ENCODE measurements around the gene SLC19A1. TPM values are rescaled to one million over a fixed set of nuclear protein-coding genes. Genes with fewer than 3 reads are reported as not detected.

SLC19A1 gene
- total and polyA plus RNA-seq, 2 donors from 2014 or later = 5.1 to 7.2 TPM

DNA sequence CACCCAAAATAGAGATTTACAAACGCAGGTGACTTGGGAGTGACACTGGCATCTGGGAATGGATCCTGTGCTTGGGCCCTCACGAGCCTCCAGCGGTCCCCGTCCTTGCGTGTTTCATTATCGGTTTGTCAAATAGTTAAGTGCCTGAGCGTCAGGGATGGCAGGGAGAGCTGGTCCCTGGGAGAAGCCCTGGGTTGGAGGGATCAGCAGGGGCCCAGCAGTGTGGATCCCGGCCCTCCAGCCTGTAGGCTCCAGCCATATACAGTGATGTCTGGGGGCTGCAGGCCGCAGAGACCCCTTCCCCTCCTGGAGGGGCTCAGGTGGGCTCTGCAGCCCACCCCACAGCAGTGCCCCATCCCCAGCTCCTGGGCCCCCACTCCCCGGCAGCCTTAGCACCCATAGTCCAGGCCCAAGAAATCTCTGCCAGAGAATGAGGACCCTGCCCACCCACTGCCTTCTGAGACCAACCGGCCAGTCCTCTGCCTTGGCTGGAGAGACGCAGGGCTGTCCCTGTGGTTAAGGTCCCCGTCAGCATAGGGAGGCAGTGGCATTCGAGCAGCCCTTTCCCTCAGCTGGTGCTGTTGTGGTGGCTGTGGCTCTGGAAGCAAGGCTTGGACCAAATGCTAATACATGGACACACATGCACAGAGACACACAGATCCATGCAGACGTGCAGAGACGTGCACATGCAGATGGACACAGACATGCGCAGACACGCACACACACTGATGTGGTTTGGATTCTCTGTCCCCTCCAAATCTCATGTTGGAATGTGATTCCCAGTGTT is 2.4 kb upstream of the SLC19A1 start:
- H3K9me3 ChIP-seq (ENCODE audit: control insufficient read depth in 2 of 3, insufficient read depth in 1 of 3, low read length in 3 of 3) = no peaks in the 10 kb centered on the region
- H3K36me3 ChIP-seq (ENCODE audit: control insufficient read depth in 2 of 3, insufficient read depth in 3 of 3, low read length in 3 of 3) = no peaks in the 10 kb centered on the region
- H3K27me3 ChIP-seq (ENCODE audit: control insufficient read depth, insufficient read depth, low read length) = no peaks in the 10 kb centered on the region
- TF ChIP-seq CTCF (IDR thresholded peaks at IDR 0.05; ENCODE audit: borderline replicate concordance, extremely low read depth, insufficient read depth) = no peak
- DNase-seq (peak in 2 of 5 donors; percentile 36 to 64), FAIRE-seq (no peak)
- H3K9ac ChIP-seq (ENCODE audit: low read length in 3 of 3) = no peak overlapping the region
- no peak overlapping the region for H3K4me3 ChIP-seq (ENCODE audit: low read length in 3 of 3)
- peaks cover 0 to 7% (median 0%) of the 10 kb centered on the region in 3 donors for H3K4me1 ChIP-seq (ENCODE audit: control insufficient read depth in 2 of 3, insufficient read depth in 2 of 3, low read depth in 1 of 3, low read length in 3 of 3)
- H3K27ac ChIP-seq (ENCODE audit: low read depth in 2 of 2, low read length in 2 of 2) = no peak overlapping the region
- intact Hi-C loops (cut with DNase I) = no loop called here

DNA sequence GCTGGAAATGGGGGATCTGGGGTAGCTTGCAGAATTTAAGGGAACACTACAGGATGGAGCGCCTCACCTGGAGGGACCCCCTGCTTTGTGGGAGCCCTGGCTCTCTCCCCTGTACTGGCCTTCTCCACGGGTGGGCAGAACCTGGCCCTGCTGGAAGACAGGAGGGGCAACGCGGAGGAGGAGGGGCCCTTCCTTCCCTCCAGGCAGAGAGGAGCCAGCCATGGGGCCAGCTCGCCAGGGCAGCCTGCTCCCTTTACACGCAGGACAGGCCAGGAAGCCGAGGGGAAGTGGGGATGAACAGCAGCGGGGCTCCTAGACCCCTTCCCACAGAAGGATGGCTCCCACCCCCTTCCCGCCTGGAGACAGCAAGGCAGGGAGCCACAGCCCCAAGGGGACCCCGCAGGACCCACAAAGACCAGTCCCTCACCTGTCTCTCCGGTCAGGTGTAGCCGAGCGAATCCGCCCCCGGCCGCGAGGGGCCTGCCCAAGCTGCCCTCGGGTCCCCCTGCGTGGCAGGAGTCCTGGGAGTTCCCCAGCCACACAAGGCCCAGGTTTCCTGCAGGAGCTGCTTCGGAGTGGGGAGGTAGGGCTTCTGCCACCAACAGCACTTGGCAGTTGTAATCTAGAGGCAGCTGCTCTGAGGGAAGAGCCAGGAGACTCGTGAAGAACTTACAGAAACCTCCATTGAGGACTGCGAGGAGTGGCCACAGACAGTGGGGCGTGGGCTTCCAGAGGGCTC is 1.6 kb upstream of the SLC19A1 start:
- no peaks in the 10 kb centered on the region for H3K9me3 ChIP-seq (ENCODE audit: control insufficient read depth in 2 of 3, insufficient read depth in 1 of 3, low read length in 3 of 3)
- no peak for FAIRE-seq
- intact Hi-C loops (cut with DNase I) = no loop called here
- no peak overlapping the region for H3K4me3 ChIP-seq (ENCODE audit: low read length in 3 of 3)
- TF ChIP-seq CTCF (IDR thresholded peaks at IDR 0.05; ENCODE audit: borderline replicate concordance, extremely low read depth, insufficient read depth) = no peak
- peak in 3 of 5 donors; percentile 10 to 81 (median 65) for DNase-seq
- H3K9ac ChIP-seq (ENCODE audit: low read length in 3 of 3) = no peak overlapping the region
- H3K27ac ChIP-seq (ENCODE audit: low read depth in 2 of 2, low read length in 2 of 2) = no peak overlapping the region
- H3K36me3 ChIP-seq (ENCODE audit: control insufficient read depth in 2 of 3, insufficient read depth in 3 of 3, low read length in 3 of 3) = no peaks in the 10 kb centered on the region
- peaks cover 0 to 7% (median 0%) of the 10 kb centered on the region in 3 donors for H3K4me1 ChIP-seq (ENCODE audit: control insufficient read depth in 2 of 3, insufficient read depth in 2 of 3, low read depth in 1 of 3, low read length in 3 of 3)
- no peaks in the 10 kb centered on the region for H3K27me3 ChIP-seq (ENCODE audit: control insufficient read depth, insufficient read depth, low read length)

- no peak for TF ChIP-seq CTCF (IDR thresholded peaks at IDR 0.05; ENCODE audit: borderline replicate concordance, extremely low read depth, insufficient read depth)
- Histone ChIP-seq H3K4me3 (ENCODE audit: low read length in 3 of 3) (no peak overlapping the region), H3K27me3 (ENCODE audit: control insufficient read depth, insufficient read depth, low read length) (no peaks in the 10 kb centered on the region), H3K36me3 (ENCODE audit: control insufficient read depth in 2 of 3, insufficient read depth in 3 of 3, low read length in 3 of 3) (no peaks in the 10 kb centered on the region), H3K9me3 (ENCODE audit: control insufficient read depth in 2 of 3, insufficient read depth in 1 of 3, low read length in 3 of 3) (no peaks in the 10 kb centered on the region), H3K27ac (ENCODE audit: low read depth in 2 of 2, low read length in 2 of 2) (no peak overlapping the region), H3K4me1 (ENCODE audit: control insufficient read depth in 2 of 3, insufficient read depth in 2 of 3, low read depth in 1 of 3, low read length in 3 of 3) (peaks cover 0 to 7% (median 0%) of the 10 kb centered on the region in 3 donors), H3K9ac (ENCODE audit: low read length in 3 of 3) (no peak overlapping the region)
- intact Hi-C loops (cut with DNase I) = no loop called here
- FAIRE-seq = no peak
- peak in 1 of 5 donors; percentile 54 for DNase-seq
Observed at GRCh38 chr21:45543371-45543709, 1.1 kb upstream of the SLC19A1 start.

All from kidney (tissue), 14 donors.